GM13977 (cell line): Measurements from ENCODE around the gene PIK3C2G.

Source experiments
- DNase-seq: peaks from one replicate; pipeline ENCODE4 v3.0.0; 2012; ENCODE audit warnings: low spot score
- CTCF ChIP-seq: IDR thresholded peaks from 2 replicates; pipeline ENCODE4 v1.5.1; 2012; ENCODE audit warnings: mild to moderate bottlenecking, control low read depth; ENCODE audit not compliant: insufficient read depth; ENCODE audit errors: extremely low read depth, missing control alignments
- in situ Hi-C: fragments of 300-500 bp; cut with MboI; formaldehyde crosslinking; loops from one replicate; pipeline ENCODE4 v1.12.0; 2022; ENCODE audit warnings: low sequenced_read_pairs, low pct_unique_long_range_greater_than_20kb, mixed read lengths, inconsistent platforms; ENCODE audit not compliant: unreplicated experiment

PIK3C2G gene

GRCh38 chr12:18583655-18584054 is 322.3 kb downstream of the PIK3C2G start:
- no peak for DNase-seq
- no peak for TF ChIP-seq CTCF
- in situ Hi-C loops: no loop called here

- no peak for TF ChIP-seq CTCF
- in situ Hi-C loops: no loop called here
- no peak for DNase-seq
Measured at GRCh38 chr12:18586581-18586980, 325.3 kb downstream of the PIK3C2G start.

- no peak for DNase-seq
- TF ChIP-seq CTCF: no peak
- in situ Hi-C loops: no loop called here
Measured at GRCh38 chr12:18589316-18589715, 328.0 kb downstream of the PIK3C2G start.

- TF ChIP-seq CTCF: no peak
- DNase-seq: no peak
- in situ Hi-C loops: no loop called here
Measured at GRCh38 chr12:18591473-18591872, 330.2 kb downstream of the PIK3C2G start.

- in situ Hi-C loops: no loop called here
- no peak for DNase-seq
- no peak for TF ChIP-seq CTCF
Measured at GRCh38 chr12:18595412-18595811, 334.1 kb downstream of the PIK3C2G start.

- DNase-seq: no peak
- TF ChIP-seq CTCF: no peak
- in situ Hi-C loops: no loop called here
Measured at GRCh38 chr12:18601962-18602361, 340.6 kb downstream of the PIK3C2G start.

- in situ Hi-C loops: no loop called here
- no peak for DNase-seq
- no peak for TF ChIP-seq CTCF
Measured at GRCh38 chr12:18612971-18613370, 351.7 kb downstream of the PIK3C2G start.
